Osteoblast (primary cell): ENCODE measurements around the gene FOXK1. TPM values are rescaled to one million over a fixed set of nuclear protein-coding genes. Genes with fewer than 3 reads are reported as not detected.

Experiments used
- DNase-seq: peaks from one replicate; pipeline ENCODE4 v3.0.0; 2011; ENCODE audit warnings: low spot score, mixed read lengths; ENCODE audit not compliant: insufficient read length; ENCODE audit errors: missing footprints
- H2AFZ ChIP-seq: 2 replicates; pipeline ENCODE4 v1.6.0; 2011; ENCODE audit warnings: mild to moderate bottlenecking, low read length
- H3K27ac ChIP-seq: 2 replicates; pipeline ENCODE4 v1.5.1; 2011; ENCODE audit warnings: mild to moderate bottlenecking, low read depth, low read length, moderate library complexity
- H3K27me3 ChIP-seq: 2 replicates; pipeline ENCODE4 v1.6.0; 2012; ENCODE audit warnings: mild to moderate bottlenecking, control low read depth, inconsistent platforms, low read length, moderate library complexity; ENCODE audit not compliant: insufficient read depth
- H3K36me3 ChIP-seq: 2 replicates; pipeline ENCODE4 v1.5.1; 2011; ENCODE audit warnings: mild to moderate bottlenecking, low read length, control low read depth, moderate library complexity; ENCODE audit not compliant: insufficient read depth
- H3K4me1 ChIP-seq: 2 replicates; pipeline ENCODE4 v1.5.1; 2011; ENCODE audit warnings: mild to moderate bottlenecking, low read length, control low read depth, moderate library complexity; ENCODE audit not compliant: insufficient read depth
- H3K4me2 ChIP-seq: 2 replicates; pipeline ENCODE4 v1.6.0; 2011; ENCODE audit warnings: mild to moderate bottlenecking, low read length; ENCODE audit not compliant: insufficient read depth
- H3K4me3 ChIP-seq: fragments of 200-600 bp; sonication (generic); 3 replicates; pipeline ENCODE4 v1.5.1; 2012; ENCODE audit warnings: mild to moderate bottlenecking, low read length, inconsistent platforms; ENCODE audit not compliant: insufficient read depth
- H3K79me2 ChIP-seq: 2 replicates; pipeline ENCODE4 v1.6.0; 2012; ENCODE audit warnings: mild to moderate bottlenecking, low read length, control low read depth, inconsistent platforms; ENCODE audit not compliant: insufficient read depth
- H3K9me3 ChIP-seq: 2 replicates; pipeline ENCODE4 v1.5.1; 2011; ENCODE audit warnings: low read depth, low read length, control low read depth
- H4K20me1 ChIP-seq: 2 replicates; pipeline ENCODE4 v1.6.0; 2012; ENCODE audit warnings: mild to moderate bottlenecking, low read length, control low read depth; ENCODE audit not compliant: insufficient read depth
- total RNA-seq: library from RNA; depleted of rRNA; stranded (reverse); fragments of >200 nt; gene quantifications from 2 replicates; pipeline ENCODE4 v1.2.3, GENCODE V29; 2012
- TF ChIP-seq, protein P1 (sequence below): IDR thresholded peaks from 2 replicates; pipeline ENCODE4 v1.5.1; 2011; ENCODE audit warnings: mild to moderate bottlenecking, low read depth, low read length, moderate library complexity; ENCODE audit errors: extremely low read depth

Gene FOXK1
- total RNA-seq, 1 donor, result 31.8 TPM

DNA sequence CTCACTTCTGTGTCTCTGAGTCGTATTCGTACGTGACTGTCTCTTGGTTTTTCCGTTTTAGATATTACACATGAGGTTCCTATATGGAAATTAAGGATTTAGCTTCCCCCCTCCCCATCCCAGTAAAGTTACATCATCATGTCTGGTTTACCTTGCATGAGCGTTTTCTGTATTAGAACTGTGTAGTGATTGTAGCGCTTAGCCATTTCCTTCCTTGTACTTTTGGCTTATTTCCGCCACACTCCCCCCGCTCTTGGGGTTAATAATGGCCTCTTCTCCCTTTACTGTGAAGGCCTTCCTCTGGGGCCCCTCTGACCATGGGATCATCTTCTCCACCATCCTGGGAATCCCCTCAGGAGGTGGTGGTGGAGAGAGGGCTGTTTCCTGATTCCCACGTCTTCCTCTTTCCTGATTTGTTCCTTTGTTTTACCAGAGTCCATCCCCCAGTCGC lies 66.2 kb downstream of the FOXK1 start:
- no peaks in the 10 kb centered on the region for H3K9me3 ChIP-seq
- no peak overlapping the region for H3K4me2 ChIP-seq
- DNase-seq, result no peak
- no peaks in the 10 kb centered on the region for H3K27me3 ChIP-seq
- no peak overlapping the region for H2AFZ ChIP-seq
- peaks cover 29% of the 10 kb centered on the region for H3K36me3 ChIP-seq
- H3K79me2 ChIP-seq, result peaks cover 60% of the 10 kb centered on the region
- H3K27ac ChIP-seq, result no peak overlapping the region
- H4K20me1 ChIP-seq, result peaks cover 13% of the 10 kb centered on the region
- TF ChIP-seq, protein P1, sequence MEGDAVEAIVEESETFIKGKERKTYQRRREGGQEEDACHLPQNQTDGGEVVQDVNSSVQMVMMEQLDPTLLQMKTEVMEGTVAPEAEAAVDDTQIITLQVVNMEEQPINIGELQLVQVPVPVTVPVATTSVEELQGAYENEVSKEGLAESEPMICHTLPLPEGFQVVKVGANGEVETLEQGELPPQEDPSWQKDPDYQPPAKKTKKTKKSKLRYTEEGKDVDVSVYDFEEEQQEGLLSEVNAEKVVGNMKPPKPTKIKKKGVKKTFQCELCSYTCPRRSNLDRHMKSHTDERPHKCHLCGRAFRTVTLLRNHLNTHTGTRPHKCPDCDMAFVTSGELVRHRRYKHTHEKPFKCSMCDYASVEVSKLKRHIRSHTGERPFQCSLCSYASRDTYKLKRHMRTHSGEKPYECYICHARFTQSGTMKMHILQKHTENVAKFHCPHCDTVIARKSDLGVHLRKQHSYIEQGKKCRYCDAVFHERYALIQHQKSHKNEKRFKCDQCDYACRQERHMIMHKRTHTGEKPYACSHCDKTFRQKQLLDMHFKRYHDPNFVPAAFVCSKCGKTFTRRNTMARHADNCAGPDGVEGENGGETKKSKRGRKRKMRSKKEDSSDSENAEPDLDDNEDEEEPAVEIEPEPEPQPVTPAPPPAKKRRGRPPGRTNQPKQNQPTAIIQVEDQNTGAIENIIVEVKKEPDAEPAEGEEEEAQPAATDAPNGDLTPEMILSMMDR, result no peak
- H3K4me1 ChIP-seq, result peaks cover 13% of the 10 kb centered on the region
- no peak overlapping the region for H3K4me3 ChIP-seq

DNA sequence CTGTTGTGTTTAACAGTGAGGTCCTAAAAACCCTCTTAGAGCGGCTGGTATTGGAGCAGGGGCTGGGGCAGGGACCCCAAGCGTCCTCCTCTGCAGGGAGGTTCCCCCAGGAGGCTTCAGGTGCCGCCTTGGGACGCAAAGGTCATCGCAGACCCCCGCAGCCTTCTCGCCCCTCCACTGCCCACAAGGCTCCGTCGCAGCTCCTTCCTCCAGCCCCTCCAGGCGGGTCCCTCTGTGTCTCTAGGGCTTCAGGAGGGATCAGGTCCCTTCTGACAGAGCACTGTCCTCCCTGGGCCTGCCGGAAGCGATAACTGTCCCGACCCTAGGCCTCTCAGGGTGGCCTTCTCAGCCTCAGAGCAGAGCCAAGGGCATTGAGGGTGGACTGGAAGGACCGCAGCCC lies 67.3 kb downstream of the FOXK1 start:
- Histone ChIP-seq H3K27me3 (no peaks in the 10 kb centered on the region), H3K4me3 (no peak overlapping the region), H4K20me1 (peaks cover 22% of the 10 kb centered on the region), H3K9me3 (no peaks in the 10 kb centered on the region), H2AFZ (no peak overlapping the region), H3K4me2 (no peak overlapping the region), H3K79me2 (peaks cover 68% of the 10 kb centered on the region), H3K27ac (no peak overlapping the region), H3K4me1 (peaks cover 10% of the 10 kb centered on the region), H3K36me3 (peaks cover 27% of the 10 kb centered on the region)
- TF ChIP-seq, protein P1, result no peak
- DNase-seq, result no peak

DNA sequence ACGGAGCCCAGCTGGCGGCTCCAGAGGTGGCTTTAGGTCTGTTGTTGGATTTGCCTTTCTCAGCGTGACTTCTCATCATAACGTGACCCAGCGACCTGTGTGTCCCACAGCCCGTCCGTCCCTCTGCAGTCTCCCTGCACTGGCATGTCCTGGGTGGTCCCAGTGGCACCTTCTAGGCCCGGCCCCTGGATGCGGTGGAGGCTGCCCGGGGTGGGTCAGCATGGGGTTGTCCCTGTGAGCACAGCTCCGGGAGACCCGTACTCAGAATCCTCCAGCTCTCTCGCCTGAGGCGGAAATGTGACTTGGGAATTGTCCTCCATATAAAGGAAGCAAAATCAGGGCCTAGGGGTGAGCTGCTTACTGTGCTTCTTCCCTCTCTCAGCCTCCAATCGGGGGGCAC lies 67.7 kb downstream of the FOXK1 start:
- Histone ChIP-seq H3K4me1 (peaks cover 6% of the 10 kb centered on the region), H3K4me2 (no peak overlapping the region), H3K36me3 (peaks cover 31% of the 10 kb centered on the region), H4K20me1 (peaks cover 22% of the 10 kb centered on the region), H3K27ac (no peak overlapping the region), H3K9me3 (no peaks in the 10 kb centered on the region), H2AFZ (no peak overlapping the region), H3K79me2 (peaks cover 68% of the 10 kb centered on the region), H3K27me3 (no peaks in the 10 kb centered on the region), H3K4me3 (no peak overlapping the region)
- DNase-seq, result no peak
- TF ChIP-seq, protein P1, result no peak

DNA sequence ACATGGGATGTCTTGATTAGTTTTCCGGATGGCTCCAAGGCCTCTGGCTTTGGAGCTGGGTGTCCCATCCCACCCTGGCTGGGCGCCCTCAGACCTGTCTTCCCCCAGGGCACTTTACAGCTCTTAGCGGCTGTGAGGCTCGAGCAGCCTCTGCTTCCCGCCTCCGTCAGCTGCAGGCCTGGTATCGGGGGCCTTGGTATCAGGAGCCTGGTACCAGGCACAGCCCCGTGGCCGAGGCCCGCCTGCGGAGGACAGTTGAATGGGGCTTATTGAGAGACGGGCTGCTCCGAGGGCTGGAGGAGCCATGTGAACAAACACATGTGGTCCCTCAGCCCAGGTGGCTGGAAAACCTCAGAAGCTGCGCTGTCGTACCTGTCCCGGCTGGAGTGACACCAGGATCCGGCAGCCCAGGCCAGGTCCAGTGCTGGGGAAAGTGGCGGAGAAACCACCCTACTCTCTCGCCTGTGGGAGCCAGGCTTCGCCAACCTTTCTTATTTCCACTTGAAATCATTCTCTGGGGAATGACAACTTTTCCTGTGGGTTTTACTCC lies 69.4 kb downstream of the FOXK1 start:
- no peak overlapping the region for H3K4me2 ChIP-seq
- H3K27ac ChIP-seq, result no peak overlapping the region
- H3K9me3 ChIP-seq, result no peaks in the 10 kb centered on the region
- H3K79me2 ChIP-seq, result peaks cover 68% of the 10 kb centered on the region
- H3K4me1 ChIP-seq, result peaks cover 2% of the 10 kb centered on the region
- peaks cover 36% of the 10 kb centered on the region for H3K36me3 ChIP-seq
- H2AFZ ChIP-seq, result no peak overlapping the region
- no peak for DNase-seq
- no peaks in the 10 kb centered on the region for H3K27me3 ChIP-seq
- H4K20me1 ChIP-seq, result peaks cover 22% of the 10 kb centered on the region
- no peak overlapping the region for H3K4me3 ChIP-seq
- TF ChIP-seq, protein P1, result no peak
